NOMO-1 treated with DMSO at 0.1 percent for 48 hours (cell line): ENCODE measurements around the gene C16orf54.
"Not testable (repeated sequence)": the region's sequence is repeated elsewhere in the genome, so short reads cannot be mapped to it uniquely, and the experiment has no call there.

Experiments
- DNase-seq: peaks from one replicate; lab custom pipeline; 2025; ENCODE audit not compliant: unreplicated experiment; lab: John Stamatoyannopoulos, UW

Gene C16orf54

GRCh38 chr16:29742683-29743275 lies 3.0 kb downstream of the C16orf54 start:
- no peak for DNase-seq

DNA sequence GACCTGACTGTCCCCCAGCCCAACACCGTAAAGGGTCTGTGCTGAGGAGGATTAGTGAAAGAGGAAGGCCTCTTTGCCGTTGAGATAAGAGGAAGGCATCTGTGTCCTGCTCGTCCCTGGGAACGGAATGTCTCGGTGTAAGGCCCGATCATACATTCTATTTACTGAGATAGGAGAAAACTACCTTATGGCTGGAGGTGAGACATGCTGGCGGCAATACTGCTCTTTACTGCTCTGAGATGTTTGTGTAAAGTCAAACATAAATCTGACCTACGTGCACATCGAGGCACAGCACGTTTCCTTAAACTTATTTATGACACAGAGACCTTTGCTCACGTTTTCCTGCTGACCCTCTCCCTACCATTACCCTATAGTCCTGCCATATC lies 5.2 kb downstream of the C16orf54 start:
- not testable (repeated sequence) for DNase-seq

DNA sequence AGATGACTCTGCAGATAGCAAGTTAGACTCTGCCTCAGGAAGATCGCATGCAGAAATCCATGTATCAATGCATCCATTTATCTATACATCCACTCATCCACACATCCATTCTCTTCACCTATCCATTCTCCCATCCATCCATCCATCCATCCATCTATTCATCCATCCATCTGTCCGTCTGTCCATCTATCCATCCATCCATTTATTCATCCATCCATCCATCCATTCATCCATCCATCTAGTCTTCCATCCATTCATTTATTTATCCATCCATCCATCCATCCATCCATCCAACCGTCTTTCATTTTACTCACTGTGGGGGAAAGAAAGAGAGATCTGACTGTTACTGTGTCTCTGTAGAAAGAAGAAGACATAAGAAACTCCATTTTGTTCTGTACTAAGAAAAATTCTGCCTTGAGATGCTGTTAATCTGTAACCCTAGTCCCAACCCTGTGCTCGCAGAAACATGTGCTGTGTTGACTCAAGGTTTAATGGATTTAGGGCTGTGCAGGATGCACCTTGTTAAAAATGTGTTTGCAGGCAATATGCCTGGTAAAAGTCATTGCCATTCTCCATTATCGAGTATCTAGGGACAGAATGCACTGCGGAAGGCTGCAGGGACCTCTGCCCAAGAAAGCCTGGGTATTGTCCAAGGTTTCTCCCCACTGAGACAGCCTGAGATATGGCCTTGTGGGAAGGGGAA lies 5.7 kb downstream of the C16orf54 start:
- not testable (repeated sequence) for DNase-seq

GRCh38 chr16:29738514-29738913 lies 7.3 kb downstream of the C16orf54 start:
- DNase-seq = peak; percentile 22

DNA sequence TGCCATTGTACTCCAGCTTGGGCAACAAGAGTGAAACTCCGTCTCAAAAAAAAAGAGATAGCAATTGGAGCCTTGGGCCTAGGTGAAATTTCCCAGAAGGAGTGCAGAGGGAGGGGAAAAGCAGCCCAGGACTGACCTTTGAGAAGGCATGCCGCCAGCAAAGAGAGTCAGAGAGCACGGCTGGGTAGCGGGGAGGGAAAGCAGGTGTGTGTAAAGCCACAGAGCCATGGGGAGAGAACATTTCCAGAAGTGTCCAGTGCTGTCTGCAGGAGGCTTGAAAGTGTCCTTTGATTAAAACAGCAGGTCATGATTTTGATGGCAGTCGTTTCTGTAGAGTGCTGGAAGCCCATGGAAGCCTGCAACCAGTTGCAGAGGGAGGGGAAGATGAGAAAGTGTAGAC lies 8.1 kb downstream of the C16orf54 start:
- no peak for DNase-seq

GRCh38 chr16:29736764-29737163 lies 9.0 kb downstream of the C16orf54 start:
- DNase-seq = no peak

- no peak for DNase-seq
These were observed 9.7 kb downstream of the C16orf54 start for GRCh38 chr16:29736112-29736511.

DNA sequence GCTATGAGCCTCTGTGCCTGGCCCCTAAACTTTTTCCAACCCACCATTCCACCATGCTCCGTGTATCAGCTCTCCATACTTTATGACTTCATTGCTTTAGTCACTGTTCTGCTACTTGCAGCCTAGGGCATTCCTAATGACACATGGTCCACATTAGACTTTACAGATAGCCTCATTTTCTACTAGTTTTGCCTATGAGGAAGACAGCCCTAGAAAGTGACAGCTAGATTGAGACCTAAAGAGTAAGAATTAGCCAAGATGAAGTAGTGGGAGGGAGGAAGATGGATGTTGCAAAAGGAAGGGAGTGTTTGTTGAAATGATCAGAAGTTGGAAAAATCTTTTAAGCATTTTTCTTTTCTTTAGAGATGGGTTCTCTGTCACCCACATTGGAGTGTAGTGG lies 11.0 kb downstream of the C16orf54 start:
- DNase-seq = no peak

- DNase-seq = peak; percentile 16
These were observed 13.8 kb downstream of the C16orf54 start for GRCh38 chr16:29731768-29732601.

DNA sequence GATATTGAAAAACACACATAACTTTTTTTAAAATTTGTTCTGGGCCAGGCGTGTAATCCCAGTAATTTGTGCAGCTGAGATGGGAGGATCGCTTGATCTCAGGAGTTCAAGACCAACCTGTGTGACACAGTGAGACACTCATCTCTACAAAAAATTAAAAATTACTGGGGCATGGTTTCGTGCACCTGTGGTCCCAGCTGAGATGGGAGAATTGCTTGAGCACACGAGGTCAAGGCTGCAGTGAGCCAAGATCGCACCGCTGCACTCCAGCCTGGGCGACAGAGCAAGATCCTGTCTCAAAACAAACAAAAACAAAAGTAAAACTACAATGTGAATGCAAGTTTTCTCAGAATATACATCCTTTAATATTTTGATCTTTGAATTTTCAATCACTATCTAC lies 15.1 kb downstream of the C16orf54 start:
- DNase-seq = no peak

- peak; percentile 15 for DNase-seq
These were observed 16.7 kb downstream of the C16orf54 start for GRCh38 chr16:29729116-29729521.

- no peak for DNase-seq
These were observed 18.3 kb downstream of the C16orf54 start for GRCh38 chr16:29727452-29727851.

GRCh38 chr16:29726845-29727377 lies 18.9 kb downstream of the C16orf54 start:
- DNase-seq = no peak

DNA sequence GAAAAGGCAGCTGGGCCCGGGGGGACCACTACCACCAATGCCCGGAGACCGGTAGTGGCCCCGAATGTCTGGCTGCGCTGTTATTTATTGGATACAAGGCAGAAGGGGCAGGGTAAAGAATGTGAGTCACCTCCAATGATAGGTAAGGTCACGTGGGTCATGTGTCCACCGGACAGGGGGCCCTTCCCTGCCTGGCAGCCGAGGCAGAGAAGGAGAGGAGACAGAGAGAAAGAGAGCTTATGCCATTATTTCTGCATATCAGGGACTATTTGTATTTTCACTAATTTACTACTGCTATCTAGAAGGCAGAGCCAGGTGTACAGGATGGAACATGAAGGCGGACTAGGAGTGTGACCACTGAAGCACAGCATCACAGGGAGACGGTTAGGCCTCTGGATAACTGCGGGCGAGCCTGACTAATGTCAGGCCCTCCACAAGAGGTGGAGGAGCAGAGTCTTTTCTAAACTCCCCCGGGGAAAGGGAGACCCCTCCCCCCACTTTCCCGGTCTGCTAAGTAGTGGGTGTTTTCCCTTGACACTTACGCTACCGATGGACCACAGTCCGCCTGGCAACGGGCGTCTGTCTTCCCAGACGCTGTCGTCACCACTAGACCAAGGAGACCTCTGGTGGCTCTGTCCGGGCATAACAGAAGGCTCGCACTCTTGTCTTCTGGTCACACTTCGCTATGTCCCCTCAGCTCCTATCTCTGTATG lies 24.5 kb downstream of the C16orf54 start:
- peak; percentile 63 for DNase-seq

DNA sequence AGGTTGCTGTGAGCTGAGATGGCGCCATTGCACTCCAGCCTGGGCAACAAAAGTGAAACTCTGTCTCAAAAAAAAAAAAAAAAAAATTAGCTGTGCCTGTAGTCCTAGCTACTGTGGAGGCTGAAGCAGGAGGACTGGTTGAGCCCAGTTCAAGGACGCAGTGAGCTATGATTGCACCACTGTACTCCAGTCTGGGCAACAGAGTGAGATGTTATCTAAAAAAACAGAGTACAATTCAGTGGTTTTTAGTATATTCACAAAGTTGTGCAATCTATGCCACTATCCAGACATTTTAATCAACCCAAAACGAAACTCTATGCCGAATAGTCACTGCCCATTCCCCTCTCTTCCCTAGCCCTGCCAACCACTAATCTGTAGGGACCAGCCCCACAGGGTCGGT lies 25.1 kb downstream of the C16orf54 start:
- peak; percentile 46 for DNase-seq

GRCh38 chr16:29719063-29719462 lies 26.7 kb downstream of the C16orf54 start:
- no peak for DNase-seq

DNA sequence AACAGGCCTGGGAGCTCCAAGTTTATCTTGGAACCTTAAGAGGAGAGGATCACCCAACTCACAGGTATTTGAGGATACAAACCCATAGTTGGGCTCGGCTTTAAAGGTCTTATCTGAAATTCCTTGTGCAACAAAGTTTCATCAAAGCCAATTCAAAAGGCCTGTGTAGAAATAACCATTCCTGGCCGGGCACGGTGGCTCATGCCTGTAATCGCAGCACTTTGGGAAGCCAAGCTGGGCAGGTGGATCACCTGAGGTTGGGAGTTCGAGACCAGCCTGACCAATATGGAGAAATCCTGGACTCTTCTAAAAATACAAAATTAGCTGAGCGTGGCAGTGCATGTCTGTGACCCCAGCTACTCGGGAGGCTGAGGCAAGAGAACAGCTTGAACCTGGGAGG lies 28.7 kb downstream of the C16orf54 start:
- no peak for DNase-seq

GRCh38 chr16:29714972-29715371 lies 30.8 kb downstream of the C16orf54 start:
- no peak for DNase-seq

DNA sequence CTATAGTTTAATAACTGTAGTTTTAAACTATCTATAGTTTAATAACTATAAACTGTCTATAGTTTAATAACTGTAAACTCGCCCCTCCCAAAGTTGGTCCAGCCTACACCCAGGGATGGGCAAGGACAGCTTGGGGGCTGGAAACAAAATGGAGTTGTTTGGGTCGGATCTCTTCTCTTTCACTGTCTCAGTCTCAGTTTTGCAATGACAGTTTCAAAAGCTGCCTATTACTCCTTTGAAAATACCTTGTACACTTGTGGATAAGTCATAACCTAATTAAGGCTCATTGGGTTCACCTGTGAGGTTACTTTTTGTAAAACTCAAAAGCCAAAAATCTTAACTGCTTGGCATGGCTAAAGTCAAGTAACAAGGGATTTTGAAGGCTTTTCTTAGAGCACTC lies 31.4 kb downstream of the C16orf54 start:
- no peak for DNase-seq

GRCh38 chr16:29712809-29713208 lies 33.0 kb downstream of the C16orf54 start:
- no peak for DNase-seq
